Gastroesophageal sphincter (tissue), 4 donors: ENCODE results near the gene ADIRF. TPM values are rescaled to one million over a fixed set of nuclear protein-coding genes. Genes with fewer than 3 reads are reported as not detected.
"Not testable (repeated sequence)": the region's sequence is repeated elsewhere in the genome, so short reads cannot be mapped to it uniquely, and the experiment has no call there.

Experiments used
- ATAC-seq: fragments of 150-250 bp; one replicate; pipeline ENCODE4 v1.9.1; 2016; ENCODE audit warnings: mild to moderate bottlenecking, moderate library complexity
- H3K27ac ChIP-seq, 4 donors: fragments of 200-600 bp; sonication (generic) in 3 of 4; 1 replicate in 3 of 4; 2 replicates in 1 of 4; pipeline ENCODE4 v1.5.1; 2016 to 2019
- H3K27me3 ChIP-seq: fragments of 200-600 bp; sonication (generic); one replicate; pipeline ENCODE4 v1.5.1; 2019
- H3K36me3 ChIP-seq, 2 donors: fragments of 200-600 bp; sonication (generic); one replicate each; pipeline ENCODE4 v1.5.1; 2019; ENCODE audit warnings: control low read depth in 1 of 2
- H3K4me1 ChIP-seq, 3 donors: fragments of 200-600 bp; sonication (generic); 1 replicate in 2 of 3; 2 replicates in 1 of 3; pipeline ENCODE4 v1.5.1; 2016 to 2019; ENCODE audit warnings: control low read depth in 2 of 3
- H3K4me3 ChIP-seq, 2 donors: fragments of 200-600 bp; sonication (generic); one replicate each; pipeline ENCODE4 v1.5.1; 2019; ENCODE audit warnings: mild to moderate bottlenecking in 1 of 2, moderate library complexity in 1 of 2
- H3K9me3 ChIP-seq, 3 donors: fragments of 200-600 bp; sonication (generic); one replicate each; pipeline ENCODE4 v1.5.1; 2017 to 2019; ENCODE audit warnings: control low read depth in 2 of 3
- WGBS, 2 donors: methylation state at CpG; one replicate each; pipeline ENCODE4 v1.1.5; 2018; ENCODE audit warnings: low coverage in 1 of 2; 5-methylcytosine and 5-hydroxymethylcytosine counted together
- small RNA-seq, 4 donors: library from RNA; depleted of rRNA; stranded (forward); fragments of <200 nt; gene quantifications; one replicate each; pipeline ENCODE3, GENCODE V24; 2016
- total RNA-seq, 4 donors: library from RNA; depleted of rRNA; stranded (reverse); fragments of >200 nt; gene quantifications; one replicate each; pipeline ENCODE4 v1.1.0, GENCODE V29; 2016

Gene ADIRF
- total RNA-seq, 4 donors from 2014 or later: 36.5 to 408 (median 149) TPM

- H3K9me3 ChIP-seq, ATAC-seq, H3K27ac ChIP-seq, H3K36me3 ChIP-seq, H3K4me1 ChIP-seq, H3K4me3 ChIP-seq, H3K27me3 ChIP-seq: not testable (repeated sequence)
- WGBS, 2 donors: no CpG with 5 or more reads among the region's 6 CpGs
Measured at GRCh38 chr10:87018127-87018526, 49.8 kb downstream of the ADIRF start.

- WGBS, 2 donors: no CpG with 5 or more reads among the region's 6 CpGs
- H3K36me3 ChIP-seq: not testable (repeated sequence)
Measured at GRCh38 chr10:87019066-87019465, 50.8 kb downstream of the ADIRF start.

GRCh38 chr10:87019504-87019903 lies 51.2 kb downstream of the ADIRF start:
- no CpG with 5 or more reads among the region's 1 CpG for WGBS, 2 donors

More at GRCh38 chr10:87019066-87019465, 50.8 kb downstream of the ADIRF start:
- H3K27me3 ChIP-seq, ATAC-seq, H3K4me3 ChIP-seq, H3K9me3 ChIP-seq, H3K4me1 ChIP-seq, H3K27ac ChIP-seq: not testable (repeated sequence)

GRCh38 chr10:87020056-87020455 lies 51.8 kb downstream of the ADIRF start, which contains the start of gene FAM25A:
TSS of gene FAM25A (plus strand) at chr10:87020294. CDS start at chr10:87020325, 31 bp downstream.
- not testable (repeated sequence) for H3K36me3 ChIP-seq, H3K9me3 ChIP-seq, H3K4me1 ChIP-seq, H3K27me3 ChIP-seq, H3K27ac ChIP-seq, H3K4me3 ChIP-seq, ATAC-seq
- 83% methylated on average over 2 of the region's 9 CpGs; no CpG with 5 or more reads in 1 of the 2 donors for WGBS, 2 donors

More at GRCh38 chr10:87019504-87019903, 51.2 kb downstream of the ADIRF start:
- H3K4me1 ChIP-seq, ATAC-seq, H3K27me3 ChIP-seq, H3K4me3 ChIP-seq, H3K9me3 ChIP-seq, H3K27ac ChIP-seq, H3K36me3 ChIP-seq: not testable (repeated sequence)

Small RNA genes within 50 kb of the gene (small RNA-seq; reads per million reads assigned to genes)
- gene BMS1P3: 0 reads per million in 4 donors
- 0 reads per million in 4 donors for gene FAM25A

Other genes starting within 250 kb of the ADIRF start
- 100 to 1,000 TPM in 3 of 4 donors, 10 to 100 TPM in 1; 91.5 to 121 (median 117) TPM for gene BMPR1A, start 211.9 kb upstream of the ADIRF start, total RNA-seq
- gene MMRN2, start 10.9 kb upstream of the ADIRF start, total RNA-seq: 10 to 100 TPM; 18.5 to 77.7 (median 42.2) TPM
- 100 to 1,000 TPM in 1 of 4 donors, 10 to 100 TPM in 3; 12.8 to 102 (median 33.7) TPM for gene SNCG, start 9.9 kb upstream of the ADIRF start, total RNA-seq
- gene FAM25A, start 51.8 kb downstream of the ADIRF start, total RNA-seq: not detected
- gene GLUD1, start 126.4 kb downstream of the ADIRF start, total RNA-seq: 100 to 1,000 TPM; 155 to 214 (median 155) TPM
- gene SHLD2, start 126.7 kb downstream of the ADIRF start, total RNA-seq: 10 to 100 TPM; 21.2 to 31.0 (median 26.6) TPM